Measurements from ENCODE around the gene NEU3.

- TF ChIP-seq CTCF (IDR thresholded peaks at IDR 0.05 in 4 of 5, conservative IDR thresholded peaks at IDR 0.05 in 1 of 5) (no peak), POLR2A (IDR thresholded peaks at IDR 0.05) (no peak)
Observed at GRCh38 chr11:74954199-74954598, 34.5 kb upstream of the NEU3 start.
